Measurements from ENCODE around the gene CXXC4.

The CXXC4 gene

DNA sequence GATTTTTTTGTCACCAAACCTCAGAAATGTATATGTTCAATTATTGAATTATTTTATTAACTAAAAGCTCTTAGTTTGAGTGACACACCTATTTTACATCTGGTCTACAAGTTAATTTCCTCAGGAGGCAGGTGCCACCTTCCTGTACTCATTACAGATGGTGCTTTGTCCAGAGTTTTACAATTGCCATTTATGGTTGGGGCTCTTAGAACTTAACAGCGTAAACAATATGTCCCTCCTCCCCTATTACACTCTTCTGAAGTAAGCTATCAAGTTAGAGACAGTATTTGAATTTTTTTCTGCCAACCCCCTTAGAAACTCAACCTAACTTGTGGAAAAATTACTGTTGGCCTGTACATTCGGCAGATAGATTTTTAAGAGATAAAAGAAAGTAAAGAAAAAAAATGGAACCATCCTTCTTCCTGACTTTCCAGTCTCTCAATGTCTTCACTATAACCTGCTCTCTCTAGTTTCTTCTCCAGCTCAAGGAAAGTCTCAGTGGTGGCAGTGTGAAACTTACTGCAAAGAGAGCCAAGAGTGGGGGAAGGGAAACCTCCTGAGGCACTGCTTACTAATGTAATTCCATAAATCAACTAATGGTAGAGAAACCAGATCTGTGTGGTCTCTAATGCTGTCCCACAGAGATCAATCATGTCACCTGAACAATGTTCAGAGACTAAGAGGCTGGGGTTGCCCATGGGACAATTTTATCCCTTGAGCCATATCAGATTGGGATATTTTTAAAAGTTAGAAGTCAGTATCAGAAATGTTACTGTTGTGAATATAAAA is 7.8 kb downstream of the CXXC4 start:
- no peak for DNase-seq

GRCh38 chr4:104475652-104476051 is 19.0 kb downstream of the CXXC4 start:
- DNase-seq: no peak

- DNase-seq: no peak
Measured at GRCh38 chr4:104472766-104473165, 21.9 kb downstream of the CXXC4 start.

- peak; percentile 2 for DNase-seq
Measured at GRCh38 chr4:104470770-104471169, 23.9 kb downstream of the CXXC4 start.

DNA sequence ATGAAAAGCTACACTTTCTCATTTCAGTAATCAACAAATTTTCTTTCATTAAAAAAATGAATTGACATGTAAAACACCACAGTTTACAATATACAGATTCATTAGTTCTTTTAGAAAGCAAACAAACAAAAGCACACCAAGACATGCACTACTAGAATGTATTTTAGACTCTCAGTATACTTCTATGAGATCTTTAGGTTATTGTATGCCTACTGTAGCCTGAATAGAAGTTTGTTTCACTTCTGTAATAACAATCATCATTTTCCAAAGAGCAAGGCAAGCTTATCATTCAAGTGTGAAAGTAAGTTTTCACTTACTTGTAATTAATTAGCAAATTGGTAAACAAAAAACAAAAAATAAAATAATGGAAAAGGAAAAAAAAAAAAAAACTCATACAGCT is 24.9 kb downstream of the CXXC4 start:
- no peak for DNase-seq

DNA sequence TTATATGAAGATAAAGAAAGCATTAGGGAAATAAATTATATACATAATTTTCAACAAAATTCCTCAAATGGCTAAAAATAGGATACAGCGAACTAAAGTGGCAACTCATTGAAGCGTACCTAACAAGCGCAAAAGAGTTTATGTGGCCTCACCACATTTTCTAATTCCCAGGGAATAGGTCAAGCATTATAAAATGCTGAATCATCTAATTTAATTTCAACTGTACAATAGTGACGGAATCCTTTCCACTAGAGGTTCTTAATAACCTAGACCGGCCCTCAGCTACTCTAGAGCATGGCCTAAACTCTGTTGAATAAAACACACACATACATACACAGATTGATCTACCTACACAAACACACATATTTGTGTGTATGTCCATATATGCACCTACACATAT is 29.1 kb downstream of the CXXC4 start:
- DNase-seq: no peak

DNA sequence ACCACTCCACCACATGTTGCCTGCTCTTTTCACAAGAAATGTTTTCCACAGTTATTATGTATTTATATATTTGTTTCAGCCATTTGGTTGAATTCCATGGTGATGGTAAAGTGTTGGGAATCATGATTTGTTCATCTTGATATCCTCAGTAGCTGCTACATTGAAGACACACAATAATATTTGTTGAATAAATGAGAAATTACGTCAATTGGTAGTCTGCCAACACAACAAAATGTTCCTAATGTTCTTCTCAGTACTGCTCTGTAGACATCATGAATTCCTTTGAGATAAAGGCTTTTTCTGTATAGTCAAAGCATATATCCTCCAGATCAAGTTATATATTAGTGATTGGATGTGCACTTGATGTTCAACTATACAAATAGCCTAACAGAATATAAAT is 29.5 kb downstream of the CXXC4 start:
- no peak for DNase-seq

- no peak for DNase-seq
Measured at GRCh38 chr4:104462641-104463040, 32.1 kb downstream of the CXXC4 start.

DNA sequence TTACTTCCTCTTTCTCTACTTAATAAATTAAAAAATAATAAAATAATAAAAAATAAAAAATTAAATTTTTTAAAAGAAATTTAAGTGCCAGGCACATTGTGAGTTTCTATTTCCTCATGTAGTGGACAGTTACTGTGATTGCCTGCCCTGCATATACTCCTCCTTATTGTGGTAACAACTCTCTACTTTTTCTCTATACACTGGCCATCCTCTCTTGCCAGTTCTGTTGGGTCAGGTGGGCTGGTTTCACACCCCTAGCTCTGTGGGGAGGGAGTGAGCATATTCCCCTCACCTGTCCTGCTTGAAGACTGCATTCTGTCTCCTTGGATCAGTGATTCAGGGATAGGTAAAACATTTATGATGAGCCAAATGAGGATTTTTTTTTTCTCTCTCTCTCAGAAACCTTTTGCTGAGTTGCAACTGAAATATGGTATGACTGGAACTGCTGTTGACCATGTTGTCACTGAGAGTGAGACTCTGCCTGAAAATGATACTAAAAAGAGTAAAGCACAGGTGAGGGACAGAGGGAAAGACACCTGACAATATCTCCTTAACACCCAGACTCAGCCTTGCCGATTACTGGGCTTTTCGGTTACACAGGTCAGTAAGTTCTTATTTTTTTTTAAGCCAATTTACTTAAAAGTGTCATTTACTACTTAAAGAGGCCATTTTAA is 37.2 kb downstream of the CXXC4 start:
- no peak for DNase-seq

DNA sequence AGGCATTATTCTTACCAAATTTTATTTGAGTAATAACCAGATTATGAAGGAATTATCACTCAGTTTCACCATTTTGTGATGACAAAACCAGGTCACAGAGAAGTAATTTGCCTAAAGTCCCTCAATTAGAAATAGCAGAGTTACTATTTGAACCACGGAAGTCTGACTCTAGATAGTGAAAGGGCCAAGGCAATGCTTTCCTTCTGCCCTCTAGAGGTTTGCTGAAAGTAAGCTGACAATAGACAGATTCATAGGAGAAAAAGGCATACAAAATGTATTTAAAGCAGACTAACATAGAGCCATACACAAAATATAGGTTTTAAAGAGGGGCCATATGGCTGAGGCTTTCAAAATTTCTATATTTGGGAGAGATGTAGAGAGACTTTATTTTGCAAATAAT is 43.1 kb downstream of the CXXC4 start:
- no peak for DNase-seq

DNA sequence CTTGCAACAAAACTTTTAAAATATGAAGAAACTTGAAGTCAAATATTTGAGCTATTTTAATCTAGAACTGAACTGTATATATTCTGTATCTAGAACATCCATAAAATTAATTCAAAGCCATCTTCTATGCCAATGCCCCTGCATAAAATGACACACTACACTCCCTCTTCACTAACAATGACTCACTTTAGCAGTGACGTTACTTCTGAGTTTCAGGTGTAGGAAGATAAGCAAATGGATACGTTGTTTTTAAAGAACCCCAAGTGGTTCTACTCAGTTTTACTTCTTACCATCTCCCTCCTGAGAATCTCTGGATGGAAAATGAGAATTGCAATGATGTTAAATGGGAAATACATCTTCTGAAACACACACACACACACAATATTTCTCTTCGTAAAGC is 45.2 kb downstream of the CXXC4 start:
- no peak for DNase-seq

DNA sequence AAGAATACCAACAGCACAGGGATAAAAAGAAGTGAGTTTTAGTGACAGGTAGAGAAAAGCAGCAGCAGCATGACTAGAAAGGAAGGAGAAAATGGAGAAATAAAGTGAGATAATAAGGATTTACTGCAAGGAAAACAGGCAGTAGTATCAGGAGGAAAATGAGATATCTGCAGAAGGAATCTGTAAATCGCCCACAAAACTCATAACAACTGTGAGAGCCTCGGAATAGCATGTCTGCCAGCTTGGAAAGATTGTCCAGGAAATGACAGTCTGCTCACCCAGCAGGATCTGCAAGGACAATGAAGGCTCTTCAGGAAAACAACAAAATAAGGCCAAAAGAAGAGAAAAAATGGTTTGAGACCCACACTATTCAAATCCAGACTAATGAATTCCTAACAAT is 47.4 kb downstream of the CXXC4 start:
- DNase-seq: no peak

- no peak for DNase-seq
Measured at GRCh38 chr4:104446431-104447278, 48.0 kb downstream of the CXXC4 start.

- DNase-seq: no peak
Measured at GRCh38 chr4:104444685-104445084, 50.0 kb downstream of the CXXC4 start.

DNA sequence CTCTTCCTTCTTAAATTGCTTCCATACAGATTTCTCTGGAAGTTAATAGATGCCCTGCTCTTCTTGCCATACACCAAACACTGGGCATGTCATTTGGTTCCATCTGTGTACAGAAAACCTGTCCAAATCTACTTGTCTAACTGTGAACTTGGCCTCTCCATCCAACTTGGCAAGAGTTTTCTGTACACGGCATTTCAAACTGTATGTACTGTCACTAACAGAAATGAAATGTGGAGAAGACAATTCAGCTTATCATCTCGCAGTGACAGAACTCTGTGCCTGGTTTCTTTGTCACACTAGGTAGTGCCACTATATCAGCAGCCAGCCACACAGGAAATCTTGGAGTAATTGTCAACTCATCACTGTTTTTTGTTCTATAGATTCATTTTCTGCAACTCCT is 58.2 kb downstream of the CXXC4 start:
- DNase-seq: no peak

- no peak for DNase-seq
Measured at GRCh38 chr4:104429150-104429741, 65.4 kb downstream of the CXXC4 start.

DNA sequence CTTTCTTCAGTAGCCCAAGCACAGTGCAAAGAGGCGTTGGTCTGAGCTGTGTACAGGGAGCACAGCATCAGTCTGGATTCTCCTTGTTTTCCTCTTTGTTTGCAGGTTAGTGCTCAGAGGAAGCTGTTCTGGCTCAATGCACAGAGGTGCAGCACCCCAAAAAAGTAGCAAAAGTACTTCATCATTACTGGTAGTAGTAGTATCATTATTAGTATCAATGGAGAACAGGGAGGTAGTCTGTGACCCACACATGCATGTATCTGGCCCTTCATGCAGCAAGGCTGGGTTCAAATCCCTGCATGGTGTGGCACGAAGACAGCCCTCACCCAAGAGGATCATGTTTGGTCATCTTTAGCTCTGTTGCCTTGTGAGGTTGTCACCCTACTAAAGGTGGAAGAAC is 68.7 kb downstream of the CXXC4 start:
- DNase-seq: no peak

DNA sequence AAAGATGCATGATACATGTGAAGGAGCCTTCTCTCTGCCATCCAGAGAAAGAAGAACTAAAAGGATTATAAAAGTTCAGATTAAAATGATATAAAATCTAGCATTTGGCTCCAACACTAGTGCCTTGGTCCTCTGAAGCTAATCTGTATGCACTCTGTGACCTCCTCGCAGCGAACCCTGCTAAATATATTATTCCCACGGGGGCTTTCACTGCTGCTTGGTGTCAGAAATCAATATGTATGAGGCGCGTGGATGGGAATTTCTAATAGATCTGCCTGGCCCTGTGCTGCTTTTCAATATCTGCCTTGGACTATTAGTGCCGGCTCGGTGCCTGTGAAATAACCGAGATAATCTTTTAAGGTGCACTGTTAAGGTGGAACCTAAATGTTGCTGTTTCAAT is 69.7 kb downstream of the CXXC4 start:
- DNase-seq: no peak

DNA sequence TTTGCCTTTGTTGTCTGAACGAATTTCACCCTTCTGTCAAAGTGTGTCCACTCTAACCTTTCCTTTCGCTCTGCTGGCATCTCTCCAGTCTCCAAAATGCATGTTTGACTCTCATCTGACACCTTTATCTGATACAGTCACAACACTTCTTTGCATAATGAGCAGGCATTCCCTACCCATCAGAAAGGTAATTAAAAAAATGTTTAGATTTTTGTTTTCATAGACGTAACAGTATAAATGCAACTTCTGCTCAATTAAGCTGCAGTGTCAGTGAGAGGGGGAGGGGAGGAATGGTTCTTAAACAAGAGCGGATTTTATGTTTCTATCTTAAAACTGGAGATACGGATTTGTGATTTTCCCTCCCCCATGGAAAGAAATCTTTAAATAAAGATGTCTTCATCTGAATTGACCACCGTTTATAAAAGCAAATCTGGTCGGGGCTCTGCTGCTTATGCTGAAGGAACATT is 70.2 kb downstream of the CXXC4 start:
- DNase-seq: no peak

DNA sequence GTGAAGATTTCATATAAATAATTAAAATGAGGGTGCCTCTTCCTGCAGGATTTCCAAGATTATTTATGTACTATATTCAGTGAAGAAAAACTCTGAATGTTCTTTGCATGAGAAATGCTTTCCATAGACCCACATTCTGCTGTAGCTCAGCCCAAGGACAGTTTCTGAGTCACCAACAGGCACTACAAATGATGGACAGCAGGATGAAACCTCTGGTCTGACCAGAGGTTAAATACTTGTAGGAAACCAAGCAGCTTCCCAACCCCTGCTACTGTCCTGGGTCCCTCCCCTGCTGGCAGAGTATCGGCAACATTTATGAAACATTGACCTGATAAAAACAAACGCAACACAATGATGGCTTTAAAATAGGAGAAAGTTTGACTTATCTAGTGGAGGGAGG is 73.1 kb downstream of the CXXC4 start:
- no peak for DNase-seq

DNA sequence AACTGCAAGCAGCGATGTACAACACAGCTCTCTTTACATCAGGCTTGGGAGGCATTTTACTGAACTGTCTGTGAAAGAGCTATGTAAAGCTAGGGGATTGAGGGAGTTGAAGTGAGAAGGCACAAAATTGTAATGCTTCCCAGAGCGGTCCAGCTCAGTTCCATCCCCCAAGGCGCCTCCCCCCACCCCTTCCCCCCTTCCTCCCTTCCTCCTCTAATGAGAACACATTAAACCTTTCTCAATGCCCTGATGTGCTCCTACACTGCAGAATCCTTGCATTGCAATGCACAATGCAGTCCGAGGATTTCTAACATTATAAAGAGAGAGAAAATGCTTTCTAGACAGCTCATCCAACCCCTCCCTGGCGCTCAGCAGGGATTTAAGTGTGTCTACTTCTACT is 73.9 kb downstream of the CXXC4 start:
- no peak for DNase-seq
